ENCODE measurements around the gene RFC3. TPM values are rescaled to one million over a fixed set of nuclear protein-coding genes. Genes with fewer than 3 reads are reported as not detected.
"Not testable (repeated sequence)": the region's sequence is repeated elsewhere in the genome, so short reads cannot be mapped to it uniquely, and the experiment has no call there.

The RFC3 gene
- total RNA-seq, 1 experiment from 2014 or later: 20.4 TPM

GRCh38 chr13:33799950-33800592 is 17.9 kb upstream of the RFC3 start:
- TF ChIP-seq, protein P1, sequence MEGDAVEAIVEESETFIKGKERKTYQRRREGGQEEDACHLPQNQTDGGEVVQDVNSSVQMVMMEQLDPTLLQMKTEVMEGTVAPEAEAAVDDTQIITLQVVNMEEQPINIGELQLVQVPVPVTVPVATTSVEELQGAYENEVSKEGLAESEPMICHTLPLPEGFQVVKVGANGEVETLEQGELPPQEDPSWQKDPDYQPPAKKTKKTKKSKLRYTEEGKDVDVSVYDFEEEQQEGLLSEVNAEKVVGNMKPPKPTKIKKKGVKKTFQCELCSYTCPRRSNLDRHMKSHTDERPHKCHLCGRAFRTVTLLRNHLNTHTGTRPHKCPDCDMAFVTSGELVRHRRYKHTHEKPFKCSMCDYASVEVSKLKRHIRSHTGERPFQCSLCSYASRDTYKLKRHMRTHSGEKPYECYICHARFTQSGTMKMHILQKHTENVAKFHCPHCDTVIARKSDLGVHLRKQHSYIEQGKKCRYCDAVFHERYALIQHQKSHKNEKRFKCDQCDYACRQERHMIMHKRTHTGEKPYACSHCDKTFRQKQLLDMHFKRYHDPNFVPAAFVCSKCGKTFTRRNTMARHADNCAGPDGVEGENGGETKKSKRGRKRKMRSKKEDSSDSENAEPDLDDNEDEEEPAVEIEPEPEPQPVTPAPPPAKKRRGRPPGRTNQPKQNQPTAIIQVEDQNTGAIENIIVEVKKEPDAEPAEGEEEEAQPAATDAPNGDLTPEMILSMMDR (conservative IDR thresholded peaks at IDR 0.05): peak; percentile 41; the same call in 1 of the 2 replicates
- no peak for TF ChIP-seq EZH2 (IDR thresholded peaks at IDR 0.05; ENCODE audit: low read depth)
- Histone ChIP-seq H3F3A (ENCODE audit: insufficient read depth, low read depth) (no peaks in the 10 kb centered on the region), H3K36me3 (ENCODE audit: low read depth) (no peaks in the 10 kb centered on the region), H3K27me3 (ENCODE audit: insufficient read depth, low read depth) (no peaks in the 10 kb centered on the region), H3K9me2 (ENCODE audit: insufficient read depth) (no peaks in the 10 kb centered on the region), H3K4me1 (replicated peaks; ENCODE audit: insufficient read depth) (no peaks in the 10 kb centered on the region), H3K4me2 (no peak overlapping the region), H4K20me1 (ENCODE audit: insufficient read depth) (no peaks in the 10 kb centered on the region), H3K79me2 (ENCODE audit: low read depth) (no peaks in the 10 kb centered on the region), H3K4me3 (no peak overlapping the region), H3K9me3 (ENCODE audit: insufficient read depth, low read depth) (no peaks in the 10 kb centered on the region), H3K27ac (no peak overlapping the region), H2AFZ (no peak overlapping the region)
- no peak for DNase-seq
- no TSS peak for BruUV-seq (replicated peaks)
- CTCF ChIA-PET: interaction anchor here (0.7 kb wide), 1 partner anchor 505 kb away, joined by 4 read pairs; no protein-coding TSS in a partner anchor
- POLR2A ChIA-PET (ENCODE audit: unreplicated experiment): interaction anchor here (0.5 kb wide), 1 partner anchor 60 kb away, joined by 3 read pairs; no protein-coding TSS in a partner anchor
- intact Hi-C loops (cut with micrococcal nuclease; ENCODE audit: unreplicated experiment): no loop called here

GRCh38 chr13:33800646-33801186 is 17.2 kb upstream of the RFC3 start:
- H3K79me2 ChIP-seq (ENCODE audit: low read depth): no peaks in the 10 kb centered on the region
- no peak for TF ChIP-seq EZH2 (IDR thresholded peaks at IDR 0.05; ENCODE audit: low read depth)
- TF ChIP-seq, protein P1 (conservative IDR thresholded peaks at IDR 0.05): 0 out of 2 replicates have a peak, but pooled peaks have one; percentile 16
- CTCF ChIA-PET: interaction anchor here (0.7 kb wide), 1 partner anchor 504 kb away, joined by 4 read pairs; no protein-coding TSS in a partner anchor

DNA sequence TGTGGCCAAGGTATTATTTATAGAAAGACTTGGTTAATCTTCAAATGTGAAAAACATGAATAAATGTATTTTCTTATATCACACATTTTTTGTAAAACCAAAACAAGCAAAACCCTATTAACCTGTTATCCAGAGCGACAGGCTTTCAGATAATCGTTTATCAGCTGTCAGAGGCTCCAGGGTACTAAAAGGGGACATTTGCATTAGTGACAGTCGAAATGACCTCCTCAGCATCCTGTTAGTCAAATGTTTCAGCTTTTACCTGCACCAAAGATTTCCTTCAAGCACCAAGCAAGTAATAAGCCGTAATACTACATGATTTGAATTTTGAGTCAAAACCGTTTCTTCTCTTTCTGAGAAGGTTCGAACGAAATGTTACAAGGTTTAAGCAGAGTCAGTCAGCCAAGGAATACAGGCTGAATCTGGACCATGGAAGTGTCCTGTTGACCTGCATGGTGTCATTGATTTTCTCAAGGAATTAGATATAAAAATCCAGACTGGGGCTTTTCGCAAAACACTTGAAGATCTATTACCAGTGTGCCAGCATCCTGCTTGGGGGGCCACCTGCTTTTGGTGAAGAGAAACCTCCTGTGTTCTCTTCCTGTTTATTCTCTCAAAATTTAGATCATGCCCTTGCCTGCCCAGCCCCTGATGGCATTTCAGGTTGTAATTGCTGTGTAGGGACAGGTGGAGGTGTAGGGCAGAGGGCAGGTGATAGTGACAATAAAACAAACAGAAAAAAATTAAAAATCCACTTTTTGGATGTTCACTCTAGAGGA is 11.3 kb upstream of the RFC3 start:
- H3K27ac ChIP-seq: no peak overlapping the region
- POLR2A ChIA-PET (ENCODE audit: unreplicated experiment): no interaction called here
- no peak for TF ChIP-seq EZH2 (IDR thresholded peaks at IDR 0.05; ENCODE audit: low read depth)
- TF ChIP-seq, protein P1 (conservative IDR thresholded peaks at IDR 0.05): no peak
- H3K4me1 ChIP-seq (replicated peaks; ENCODE audit: insufficient read depth): no peaks in the 10 kb centered on the region
- H3K4me3 ChIP-seq: no peak overlapping the region
- H3K36me3 ChIP-seq (ENCODE audit: low read depth): no peaks in the 10 kb centered on the region
- no peak overlapping the region for H3K4me2 ChIP-seq
- H3K79me2 ChIP-seq (ENCODE audit: low read depth): no peaks in the 10 kb centered on the region
- no peak for DNase-seq
- H3K9me3 ChIP-seq (ENCODE audit: insufficient read depth, low read depth): no peaks in the 10 kb centered on the region
- intact Hi-C loops (cut with micrococcal nuclease; ENCODE audit: unreplicated experiment): no loop called here
- CTCF ChIA-PET: no interaction called here
- H3K9me2 ChIP-seq (ENCODE audit: insufficient read depth): no peaks in the 10 kb centered on the region
- BruUV-seq (replicated peaks): no TSS peak
- H2AFZ ChIP-seq: no peak overlapping the region
- no peaks in the 10 kb centered on the region for H3F3A ChIP-seq (ENCODE audit: insufficient read depth, low read depth)
- H3K27me3 ChIP-seq (ENCODE audit: insufficient read depth, low read depth): no peaks in the 10 kb centered on the region
- H4K20me1 ChIP-seq (ENCODE audit: insufficient read depth): no peaks in the 10 kb centered on the region

More at GRCh38 chr13:33800646-33801186, 17.2 kb upstream of the RFC3 start:
- no peak overlapping the region for H3K4me2 ChIP-seq
- intact Hi-C loops (cut with micrococcal nuclease; ENCODE audit: unreplicated experiment): no loop called here
- no peaks in the 10 kb centered on the region for H3K27me3 ChIP-seq (ENCODE audit: insufficient read depth, low read depth)
- no peak overlapping the region for H2AFZ ChIP-seq
- POLR2A ChIA-PET (ENCODE audit: unreplicated experiment): interaction anchor here (0.5 kb wide), 1 partner anchor 60 kb away, joined by 3 read pairs; no protein-coding TSS in a partner anchor
- no peaks in the 10 kb centered on the region for H3K9me2 ChIP-seq (ENCODE audit: insufficient read depth)
- H3K9me3 ChIP-seq (ENCODE audit: insufficient read depth, low read depth): no peaks in the 10 kb centered on the region
- H3K4me3 ChIP-seq: no peak overlapping the region
- H4K20me1 ChIP-seq (ENCODE audit: insufficient read depth): no peaks in the 10 kb centered on the region
- H3F3A ChIP-seq (ENCODE audit: insufficient read depth, low read depth): no peaks in the 10 kb centered on the region
- DNase-seq: no peak
- no peak overlapping the region for H3K27ac ChIP-seq
- no TSS peak for BruUV-seq (replicated peaks)
- no peaks in the 10 kb centered on the region for H3K36me3 ChIP-seq (ENCODE audit: low read depth)
- no peaks in the 10 kb centered on the region for H3K4me1 ChIP-seq (replicated peaks; ENCODE audit: insufficient read depth)

- CTCF ChIA-PET: not testable (repeated sequence)
These were observed 5.1 kb upstream of the RFC3 start for GRCh38 chr13:33812829-33813228.

More at GRCh38 chr13:33812829-33813228, 5.1 kb upstream of the RFC3 start:
- H3K4me2 ChIP-seq; POLR2A ChIA-PET (ENCODE audit: unreplicated experiment); H3K9me2 ChIP-seq (ENCODE audit: insufficient read depth); H3K27me3 ChIP-seq (ENCODE audit: insufficient read depth, low read depth); H3F3A ChIP-seq (ENCODE audit: insufficient read depth, low read depth); DNase-seq; H3K27ac ChIP-seq; H3K9me3 ChIP-seq (ENCODE audit: insufficient read depth, low read depth); BruUV-seq (replicated peaks); H3K79me2 ChIP-seq (ENCODE audit: low read depth); intact Hi-C loops (cut with micrococcal nuclease; ENCODE audit: unreplicated experiment); H3K4me1 ChIP-seq (replicated peaks; ENCODE audit: insufficient read depth); H3K36me3 ChIP-seq (ENCODE audit: low read depth); H3K4me3 ChIP-seq; H4K20me1 ChIP-seq (ENCODE audit: insufficient read depth): not testable (repeated sequence)
- peak overlapping the region; percentile 64; the same call in 1 of the 2 replicates for H2AFZ ChIP-seq

All from PC-9 (cell line).